Measurements from ENCODE around the gene KCNJ10. TPM values are rescaled to one million over a fixed set of nuclear protein-coding genes. Genes with fewer than 3 reads are reported as not detected.

Gene KCNJ10
- total RNA-seq, 6 experiments from 2014 or later: 0.23 to 3.1 (median 0.31) TPM; not detected in 1

DNA sequence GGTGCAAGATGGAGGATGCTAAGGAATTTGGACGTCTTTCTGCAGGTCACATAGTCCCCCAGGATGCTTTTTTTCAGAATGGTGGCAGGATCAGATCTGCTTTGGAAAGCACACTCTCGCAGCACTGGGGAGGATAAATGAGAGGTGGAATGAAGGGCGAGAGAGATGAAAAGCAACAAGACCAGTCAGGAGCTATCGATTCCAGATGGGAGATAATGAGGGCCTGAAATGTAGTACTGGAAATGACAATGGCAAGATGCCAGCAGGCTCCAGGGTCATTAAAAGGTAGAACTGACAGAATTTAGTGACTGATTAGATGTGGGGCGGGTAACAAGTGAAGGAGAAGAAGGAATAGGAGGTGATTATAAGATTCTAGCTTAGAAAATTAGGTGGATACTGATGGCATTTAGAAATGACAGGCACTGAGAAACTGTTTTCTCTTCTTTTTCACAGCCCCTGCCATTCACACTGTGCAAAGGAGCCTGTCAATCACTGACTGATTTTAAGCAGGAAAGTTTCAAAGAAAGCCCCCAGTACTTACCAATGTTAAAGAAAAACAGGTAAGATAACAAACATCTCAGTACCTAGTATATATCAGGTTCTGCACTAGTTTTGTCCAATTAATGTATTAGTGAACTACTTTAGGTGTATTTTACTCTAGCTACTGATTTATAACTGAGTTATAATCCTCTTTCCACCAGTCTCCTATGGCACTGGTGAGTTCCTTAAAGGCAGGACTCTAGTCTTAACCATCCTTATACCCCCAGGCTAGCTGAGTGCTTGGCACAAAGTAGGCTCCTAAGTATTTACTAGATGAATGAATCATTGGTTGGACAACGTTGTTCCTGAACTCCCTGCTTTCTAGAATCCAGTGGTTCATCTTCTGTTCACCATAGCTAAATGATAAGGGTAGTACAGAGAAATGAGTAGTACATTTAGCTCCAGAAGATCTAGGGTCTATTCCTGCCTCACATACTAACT, 47.3 kb downstream of the KCNJ10 start:
- no peak overlapping the region for H3K4me3 ChIP-seq
- peaks cover 0 to 7% (median 2%) of the 10 kb centered on the region in 4 donors for H3K4me1 ChIP-seq
- H3K27ac ChIP-seq: no peak overlapping the region
- H3K36me3 ChIP-seq: no peaks in the 10 kb centered on the region
- H3K9me3 ChIP-seq: no peaks in the 10 kb centered on the region
- intact Hi-C loops (cut with DNase I): no loop called here
- no peak for TF ChIP-seq CTCF (IDR thresholded peaks at IDR 0.05)
- no peak for TF ChIP-seq POLR2A (IDR thresholded peaks at IDR 0.05)
- no peaks in the 10 kb centered on the region for H3K27me3 ChIP-seq
- 59% methylated on average over 5 of the region's 6 CpGs for WGBS (ENCODE audit: insufficient coverage, low coverage, low lambda C conversion rate, missing lambda C conversion rate)
- no peak for DNase-seq
- ATAC-seq: no peak

GRCh38 chr1:160021376-160022074, 48.4 kb downstream of the KCNJ10 start:
- Histone ChIP-seq H3K9me3 (no peaks in the 10 kb centered on the region), H3K4me1 (peaks cover 0 to 7% (median 2%) of the 10 kb centered on the region in 4 donors), H3K36me3 (no peaks in the 10 kb centered on the region), H3K27ac (no peak overlapping the region), H3K27me3 (no peaks in the 10 kb centered on the region), H3K4me3 (no peak overlapping the region)
- intact Hi-C loops (cut with DNase I): no loop called here
- no peak for TF ChIP-seq CTCF (IDR thresholded peaks at IDR 0.05)
- no peak for TF ChIP-seq POLR2A (IDR thresholded peaks at IDR 0.05)
- ATAC-seq (peak in 1 of 4 donors; percentile 42), DNase-seq (no peak)
- WGBS (ENCODE audit: insufficient coverage, low coverage, low lambda C conversion rate, missing lambda C conversion rate): 51% methylated on average over 3 of the region's 5 CpGs

DNA sequence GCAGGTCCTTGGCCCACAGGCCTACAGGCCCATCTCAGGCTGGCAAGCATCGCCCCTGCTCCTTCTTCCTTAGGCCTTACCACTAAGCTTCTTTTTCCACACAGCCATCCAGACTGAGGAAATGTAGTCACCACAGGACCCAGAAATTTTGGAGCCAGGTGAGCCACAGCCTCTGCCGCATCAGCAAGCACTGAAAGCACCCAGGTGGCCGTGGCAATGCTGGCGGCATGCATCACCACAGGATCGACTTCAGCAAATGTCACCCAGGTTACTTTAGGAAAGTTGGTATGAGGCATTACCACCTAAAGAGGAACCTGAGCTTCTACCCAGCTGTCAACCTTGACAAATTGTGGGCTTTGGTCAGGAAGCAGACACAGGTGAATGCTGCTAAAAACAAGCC, 49.8 kb downstream of the KCNJ10 start:
- 76% methylated on average over 5 of the region's 5 CpGs for WGBS (ENCODE audit: insufficient coverage, low coverage, low lambda C conversion rate, missing lambda C conversion rate)
- no peaks in the 10 kb centered on the region for H3K27me3 ChIP-seq
- H3K27ac ChIP-seq: no peak overlapping the region
- no peak overlapping the region for H3K4me3 ChIP-seq
- no peaks in the 10 kb centered on the region for H3K36me3 ChIP-seq
- H3K9me3 ChIP-seq: no peaks in the 10 kb centered on the region
- H3K4me1 ChIP-seq: peaks cover 0 to 4% (median 2%) of the 10 kb centered on the region in 4 donors
- no peak for DNase-seq
- intact Hi-C loops (cut with DNase I): no loop called here
- no peak for ATAC-seq
- TF ChIP-seq POLR2A (IDR thresholded peaks at IDR 0.05) (no peak), CTCF (IDR thresholded peaks at IDR 0.05) (no peak)

DNA sequence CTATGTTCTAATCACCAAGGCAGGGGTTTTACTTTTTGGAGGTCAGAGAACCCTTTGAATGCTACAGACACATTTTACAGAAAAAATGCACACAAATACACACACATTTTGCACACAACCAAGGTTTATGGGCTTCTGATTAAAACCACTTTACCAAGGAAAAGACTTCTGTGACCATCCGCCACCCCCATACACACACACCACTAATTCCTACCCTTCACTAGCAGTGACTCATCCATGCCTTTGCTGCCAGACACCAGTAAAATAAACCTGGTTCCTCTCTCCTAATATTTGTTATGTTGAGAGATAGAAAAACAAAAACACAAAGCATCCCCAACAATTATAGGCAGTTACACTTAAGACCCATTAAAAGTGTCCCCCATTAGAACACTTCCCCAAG, 51.1 kb downstream of the KCNJ10 start:
- WGBS (ENCODE audit: insufficient coverage, low coverage, low lambda C conversion rate, missing lambda C conversion rate): 86% methylated on average over 1 of the region's 1 CpG
- Histone ChIP-seq H3K4me3 (no peak overlapping the region), H3K4me1 (no peaks in the 10 kb centered on the region), H3K27me3 (no peaks in the 10 kb centered on the region), H3K27ac (no peak overlapping the region), H3K9me3 (no peaks in the 10 kb centered on the region), H3K36me3 (no peaks in the 10 kb centered on the region)
- TF ChIP-seq CTCF (IDR thresholded peaks at IDR 0.05): no peak
- TF ChIP-seq POLR2A (IDR thresholded peaks at IDR 0.05): no peak
- ATAC-seq: no peak
- intact Hi-C loops (cut with DNase I): loop anchor here in 1 of 2 donors (10.0 kb wide), 1 partner anchor 224 kb away; no protein-coding TSS in a partner anchor
- no peak for DNase-seq

All from right lobe of liver (tissue), 6 donors.